ENCODE measurements around the gene OSBP2. TPM values are rescaled to one million over a fixed set of nuclear protein-coding genes. Genes with fewer than 3 reads are reported as not detected.
"Not testable (repeated sequence)": the region's sequence is repeated elsewhere in the genome, so short reads cannot be mapped to it uniquely, and the experiment has no call there.

Gene OSBP2
- total RNA-seq, 2 experiments from 2014 or later: 0.40 to 0.63 TPM

DNA sequence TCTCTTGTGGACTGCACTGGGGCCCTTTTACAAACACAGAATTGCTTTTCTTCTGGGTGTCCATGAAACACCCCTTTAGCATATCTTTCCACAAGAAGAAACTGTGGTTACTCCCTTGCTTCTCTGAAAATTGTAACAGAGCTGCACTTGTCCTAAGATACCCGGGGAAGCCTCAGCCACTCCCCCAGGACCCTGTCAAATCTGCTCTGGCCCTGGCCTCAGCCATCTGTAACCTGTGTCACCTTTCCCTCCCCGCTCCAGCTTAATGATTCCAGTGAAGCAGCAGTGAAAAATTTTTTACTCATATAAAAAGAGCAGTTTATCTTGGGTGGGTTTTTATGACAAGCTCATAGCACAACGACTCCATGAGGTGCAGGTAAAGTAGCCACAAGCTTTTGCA lies 23.6 kb upstream of the OSBP2 start:
- POLR2A ChIA-PET: no interaction called here
- CTCF ChIA-PET: no interaction called here

GRCh38 chr22:30673136-30673535 lies 21.5 kb upstream of the OSBP2 start:
- ChIA-PET CTCF (interaction anchor here (1.5 kb wide), 1 partner anchor 24 kb away, joined by 4 read pairs; no protein-coding TSS in a partner anchor), POLR2A (no interaction called here)

DNA sequence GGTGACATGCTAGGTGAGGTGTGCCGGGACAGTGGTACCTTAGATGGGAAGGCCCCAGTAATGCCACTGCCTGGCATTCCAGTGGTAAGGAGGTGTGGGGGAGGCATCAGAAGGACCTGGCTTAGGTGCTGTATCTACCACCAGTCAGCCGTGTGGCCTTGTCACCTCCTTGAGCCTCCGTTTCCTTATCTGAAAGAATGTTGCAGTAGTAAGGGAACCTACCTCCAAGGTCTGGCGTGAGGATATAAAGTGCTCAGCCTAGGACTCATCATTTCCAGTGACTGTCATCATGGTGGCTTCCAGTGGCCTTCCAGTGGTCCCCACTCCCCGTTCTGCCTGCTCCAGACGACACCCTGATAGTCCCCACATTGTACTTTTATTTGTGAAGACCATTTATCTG lies 20.2 kb upstream of the OSBP2 start:
- ChIA-PET CTCF (interaction anchor here (0.6 to 1.5 kb wide), 2 partner anchors 25 to 1369 kb away, joined by 3 to 4 read pairs; no protein-coding TSS in a partner anchor), POLR2A (no interaction called here)

GRCh38 chr22:30675436-30675835 lies 19.2 kb upstream of the OSBP2 start:
- CTCF ChIA-PET: no interaction called here
- POLR2A ChIA-PET: no interaction called here

DNA sequence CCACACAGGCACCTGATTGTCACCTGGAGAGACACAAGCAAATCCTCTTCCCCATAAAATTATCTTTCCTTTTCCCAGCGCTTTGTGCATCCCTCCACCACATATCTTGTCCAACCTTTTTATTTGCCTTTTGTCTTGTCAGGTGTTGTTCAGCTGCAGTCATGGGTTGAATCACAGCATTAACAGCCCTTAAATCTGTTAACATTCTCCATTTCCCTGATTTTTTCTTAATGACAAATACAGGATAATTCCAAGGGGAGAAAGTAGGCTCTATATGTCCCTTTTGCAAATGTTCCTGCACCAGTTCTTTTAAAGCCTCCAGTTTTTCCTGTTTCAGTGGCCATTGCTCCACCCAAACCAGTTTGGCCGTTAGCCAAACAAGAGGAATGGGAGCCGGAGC lies 18.1 kb upstream of the OSBP2 start:
- CTCF ChIA-PET, POLR2A ChIA-PET: not testable (repeated sequence)

DNA sequence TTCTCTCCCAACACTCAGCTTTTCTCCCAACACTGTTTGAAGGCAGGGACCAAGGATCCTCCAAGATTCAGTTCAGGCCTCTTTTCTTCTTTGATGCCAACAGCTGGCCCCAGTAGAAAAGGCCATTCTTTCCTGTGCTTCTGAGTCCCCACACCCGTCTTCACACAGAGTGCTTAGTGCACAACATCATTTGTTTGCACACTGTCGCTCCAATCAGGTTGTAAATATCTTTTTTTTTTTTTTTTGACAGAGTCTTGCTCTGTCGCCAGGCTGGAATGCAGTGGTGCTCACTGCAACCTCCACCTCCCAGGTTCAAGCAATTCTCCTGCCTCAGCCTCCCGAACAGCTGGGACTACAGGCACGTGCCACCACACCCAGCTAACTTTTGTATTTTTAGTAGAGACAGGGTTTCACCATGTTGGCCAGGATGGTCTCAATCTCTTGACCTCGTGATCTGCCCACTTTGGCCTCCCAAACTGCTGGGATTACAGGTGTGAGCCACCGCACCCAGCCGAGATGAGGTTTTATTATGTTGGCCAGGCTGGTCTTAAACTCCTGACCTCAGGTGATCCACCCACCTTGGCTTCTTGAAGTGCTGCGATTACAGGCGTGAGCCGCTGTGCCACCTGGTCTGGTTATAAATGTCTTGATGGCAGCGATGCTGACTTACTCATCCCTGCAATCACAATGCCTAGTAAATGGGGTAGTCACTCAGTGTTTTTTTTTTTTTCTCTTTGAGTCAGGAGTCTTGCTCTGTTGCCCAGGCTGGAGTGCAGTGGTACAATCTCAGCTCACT lies 14.6 kb upstream of the OSBP2 start:
- POLR2A ChIA-PET, CTCF ChIA-PET: not testable (repeated sequence)

GRCh38 chr22:30680991-30681770 lies 13.5 kb upstream of the OSBP2 start:
- CTCF ChIA-PET: interaction anchor here (0.6 kb wide), 1 partner anchor 38 kb away, joined by 4 read pairs; no protein-coding TSS in a partner anchor

DNA sequence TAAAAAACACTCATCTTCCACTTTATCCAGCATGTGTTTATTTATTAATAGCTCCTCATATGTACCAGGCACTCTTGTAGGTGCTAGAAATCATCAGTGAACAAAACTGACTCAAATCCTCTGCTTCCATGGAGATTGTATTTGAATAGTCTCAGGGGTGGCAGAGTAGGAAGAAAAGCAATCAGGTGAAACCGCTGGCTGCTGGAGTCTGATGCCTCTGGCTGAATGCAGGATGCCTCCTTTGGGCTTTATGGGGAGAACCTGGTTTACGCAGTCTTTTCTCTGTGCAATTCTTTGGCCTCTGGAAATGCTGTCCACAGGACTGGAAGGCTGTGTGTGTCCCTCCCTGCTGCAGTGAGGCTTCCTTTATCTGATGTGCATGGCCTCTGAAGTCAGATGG lies 12.8 kb upstream of the OSBP2 start:
- ChIA-PET POLR2A (no interaction called here), CTCF (no interaction called here)

More at GRCh38 chr22:30680991-30681770, 13.5 kb upstream of the OSBP2 start:
- POLR2A ChIA-PET: no interaction called here

DNA sequence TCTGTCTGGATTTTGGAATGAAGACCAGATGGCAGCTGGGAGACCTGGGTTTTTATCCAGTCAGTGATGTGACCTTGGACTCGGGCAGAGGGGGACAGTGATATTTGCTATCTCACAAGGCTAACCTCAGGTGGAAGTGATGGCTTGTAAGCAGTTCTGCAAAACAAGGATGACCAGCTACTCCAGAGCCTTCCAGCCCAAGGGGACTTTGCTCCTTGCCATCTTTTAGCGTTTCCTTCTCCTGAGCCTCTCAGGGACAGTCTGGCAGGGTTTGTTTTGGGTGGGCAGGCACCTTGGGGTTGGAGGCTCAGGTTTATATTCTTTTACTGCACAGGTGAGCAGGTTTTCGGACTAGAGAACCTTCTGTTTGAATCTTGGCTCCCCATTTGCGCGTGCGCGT lies 9.5 kb upstream of the OSBP2 start:
- POLR2A ChIA-PET: interaction anchor here (0.8 kb wide), 1 partner anchor 9 kb away, joined by 3 read pairs; no protein-coding TSS in a partner anchor
- CTCF ChIA-PET: interaction anchor here (0.7 to 1.3 kb wide), 2 partner anchors 17 to 339 kb away, joined by 3 to 5 read pairs; no protein-coding TSS in a partner anchor

DNA sequence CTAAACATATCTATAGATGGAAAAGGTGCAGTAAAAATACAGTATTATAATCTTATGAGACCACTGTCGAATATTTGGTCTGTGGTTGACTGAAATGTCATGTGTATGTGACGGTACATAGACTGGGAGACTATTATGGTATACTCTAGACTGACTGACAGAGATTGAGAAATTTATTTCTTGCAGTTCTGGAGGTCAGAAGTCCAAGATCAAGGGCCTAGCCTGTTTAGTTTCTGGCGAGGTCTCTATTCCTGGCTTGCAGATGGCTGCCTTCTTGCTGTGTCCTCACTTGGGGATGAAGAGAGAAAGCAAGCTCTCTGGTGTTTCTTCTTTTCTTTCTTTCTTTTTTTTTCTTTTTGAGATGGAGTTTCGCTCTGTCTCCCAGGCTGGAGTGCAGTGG lies 7.3 kb upstream of the OSBP2 start:
- CTCF ChIA-PET: no interaction called here
- POLR2A ChIA-PET: no interaction called here

- ChIA-PET CTCF (no interaction called here), POLR2A (no interaction called here)
Measured at GRCh38 chr22:30689622-30690021, 5.1 kb upstream of the OSBP2 start.

DNA sequence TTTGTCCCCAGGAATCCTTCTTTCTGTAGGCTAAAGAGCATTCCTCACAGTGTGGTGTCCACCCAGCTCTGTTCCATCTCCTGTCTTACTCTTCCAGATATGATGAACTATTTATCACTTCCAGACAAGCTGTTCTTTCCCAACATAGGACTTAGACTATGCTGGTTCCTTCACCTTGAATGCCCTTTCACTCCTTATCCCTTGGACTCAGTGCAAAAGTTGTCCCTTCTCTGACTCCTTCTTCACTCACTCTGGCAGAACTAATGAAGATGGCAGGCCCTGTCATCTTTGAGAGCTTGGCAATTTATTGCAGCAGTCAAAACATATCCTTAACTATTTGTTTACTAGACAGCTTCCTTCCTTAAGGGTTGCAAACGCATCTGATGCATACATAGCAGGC lies 3.5 kb upstream of the OSBP2 start:
- ChIA-PET POLR2A (no interaction called here), CTCF (no interaction called here)

DNA sequence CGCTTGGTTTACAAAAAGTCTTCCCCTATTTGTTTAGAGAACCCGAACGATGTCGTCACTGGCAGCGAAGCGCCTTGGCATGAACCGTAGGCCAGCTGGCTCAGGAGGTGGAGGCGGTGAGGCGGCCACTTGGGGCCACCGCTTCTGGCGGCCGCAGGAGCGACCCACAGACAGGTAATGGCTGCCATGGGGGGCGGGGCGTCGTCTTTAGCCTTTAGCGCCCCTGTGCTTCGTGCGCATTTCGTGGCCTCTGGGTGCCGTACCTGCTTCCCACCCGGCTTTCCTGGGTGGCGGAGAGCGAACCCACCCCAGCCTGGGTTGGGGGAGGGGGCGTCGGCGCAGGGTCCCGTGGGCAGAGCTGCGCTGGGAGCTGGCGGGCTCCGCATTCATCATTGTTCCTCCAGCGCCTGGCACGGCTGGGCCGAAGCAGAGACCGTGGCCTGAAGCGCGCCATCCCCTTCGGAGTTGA lies 469 bp upstream of the OSBP2 start:
- POLR2A ChIA-PET: interaction anchor here (0.5 to 1.1 kb wide), 4 partner anchors 9 to 52 kb away, joined by 3 to 5 read pairs (median 3); no protein-coding TSS in a partner anchor
- CTCF ChIA-PET: interaction anchor here (1.0 to 1.4 kb wide), 4 partner anchors 51 to 61 kb away, joined by 3 to 6 read pairs (median 4); no protein-coding TSS in a partner anchor

DNA sequence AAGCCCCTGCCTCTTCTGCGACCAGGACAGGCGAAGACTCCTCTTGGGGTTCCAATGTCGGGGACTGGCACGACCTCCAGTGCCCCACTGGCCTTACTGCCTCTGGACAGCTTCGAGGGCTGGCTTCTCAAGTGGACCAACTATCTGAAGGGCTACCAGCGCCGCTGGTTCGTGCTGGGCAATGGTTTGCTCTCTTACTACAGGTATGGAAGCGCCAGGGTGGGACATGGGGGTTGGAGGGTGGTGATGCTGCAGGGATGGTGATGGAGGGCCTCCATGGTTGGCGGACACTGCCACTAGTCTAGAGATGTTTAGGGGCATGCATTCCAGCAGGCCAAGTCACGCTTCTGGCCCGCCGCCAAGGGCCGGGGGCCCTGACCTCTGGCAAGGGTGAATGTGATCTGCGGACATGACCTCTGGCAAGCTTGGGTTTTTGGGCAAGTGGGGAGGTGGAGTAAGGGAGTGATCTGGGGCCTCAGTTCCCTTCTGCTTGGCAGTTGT lies 727 bp downstream of the OSBP2 start:
- ChIA-PET CTCF (interaction anchor here (1.1 to 1.7 kb wide), 3 partner anchors 10 to 59 kb away, joined by 4 to 7 read pairs (median 5); no protein-coding TSS in a partner anchor), POLR2A (no interaction called here)

GRCh38 chr22:30695871-30696655 lies 1.4 kb downstream of the OSBP2 start:
- ChIA-PET POLR2A (interaction anchor here (0.5 kb wide), 1 partner anchor 20 kb away, joined by 3 read pairs; no protein-coding TSS in a partner anchor), CTCF (interaction anchor here (1.1 to 1.7 kb wide), 2 partner anchors 9 to 59 kb away, joined by 5 to 7 read pairs; no protein-coding TSS in a partner anchor)

- ChIA-PET CTCF (no interaction called here), POLR2A (no interaction called here)
Measured at GRCh38 chr22:30697975-30698374, 3.3 kb downstream of the OSBP2 start.

- POLR2A ChIA-PET: no interaction called here
Measured at GRCh38 chr22:30701872-30702271, 7.2 kb downstream of the OSBP2 start.

GRCh38 chr22:30702856-30703255 lies 8.2 kb downstream of the OSBP2 start:
- ChIA-PET CTCF (interaction anchor here (0.9 kb wide), 1 partner anchor 68 kb away, joined by 3 read pairs; no protein-coding TSS in a partner anchor), POLR2A (interaction anchor here (0.6 kb wide), 1 partner anchor 334 kb away, joined by 4 read pairs; no protein-coding TSS in a partner anchor)

More at GRCh38 chr22:30701872-30702271, 7.2 kb downstream of the OSBP2 start:
- CTCF ChIA-PET: interaction anchor here (0.6 kb wide), 1 partner anchor 1278 kb away, joined by 4 read pairs; no protein-coding TSS in a partner anchor

GRCh38 chr22:30704978-30705377 lies 10.3 kb downstream of the OSBP2 start:
- CTCF ChIA-PET: interaction anchor here (1.3 to 2.4 kb wide), 2 partner anchors 9 to 38 kb away, joined by 5 to 9 read pairs; no protein-coding TSS in a partner anchor
- POLR2A ChIA-PET: no interaction called here

All from activated CD8-positive, alpha-beta memory T cell treated with anti-CD3 and anti-CD28 coated beads for 36 hours (primary cell).